Mesendoderm (in vitro differentiated cells): Measurements from ENCODE around the gene ARF4.

Source experiments
- DNase-seq: peaks from one replicate; pipeline ENCODE4 v3.0.0; 2013
- H2AK5ac ChIP-seq: 2 replicates; pipeline ENCODE4 v1.6.1; 2013; ENCODE audit warnings: low read length, inconsistent platforms
- H2BK120ac ChIP-seq: 2 replicates; pipeline ENCODE4 v1.6.1; 2013; ENCODE audit warnings: low read depth, mild to moderate bottlenecking, low read length, moderate library complexity, mixed read lengths
- H2BK15ac ChIP-seq: replicated peaks from 2 replicates; pipeline ENCODE4 v1.6.1; 2013; ENCODE audit warnings: low read depth, mild to moderate bottlenecking, moderate library complexity
- H2BK5ac ChIP-seq: 2 replicates; pipeline ENCODE4 v1.6.1; 2013; ENCODE audit warnings: low read length, inconsistent platforms
- H3K18ac ChIP-seq: 2 replicates; pipeline ENCODE4 v1.6.1; 2013; ENCODE audit warnings: mild to moderate bottlenecking, low read length, mixed read lengths
- H3K23ac ChIP-seq: one replicate; pipeline ENCODE4 v1.6.1; 2013; ENCODE audit warnings: low read length
- H3K27ac ChIP-seq: 2 replicates; pipeline ENCODE4 v1.5.1; 2013; ENCODE audit warnings: low read depth, mild to moderate bottlenecking, inconsistent platforms, low read length, moderate library complexity
- H3K27me3 ChIP-seq: 2 replicates; pipeline ENCODE4 v1.6.1; 2013; ENCODE audit warnings: low read length, control low read depth, mild to moderate bottlenecking, inconsistent platforms; ENCODE audit not compliant: insufficient read depth, poor library complexity
- H3K36me3 ChIP-seq: 2 replicates; pipeline ENCODE4 v1.6.1; 2013; ENCODE audit warnings: low read length, inconsistent platforms; ENCODE audit not compliant: control insufficient read depth, insufficient read depth
- H3K4ac ChIP-seq: one replicate; pipeline ENCODE4 v1.6.1; 2013; ENCODE audit warnings: low read depth, mild to moderate bottlenecking, low read length, moderate library complexity
- H3K4me1 ChIP-seq: 2 replicates; pipeline ENCODE4 v1.6.1; 2013; ENCODE audit warnings: low read depth, low read length, inconsistent platforms; ENCODE audit not compliant: control insufficient read depth
- H3K4me2 ChIP-seq: 2 replicates; pipeline ENCODE4 v1.6.1; 2013; ENCODE audit warnings: low read length
- H3K4me3 ChIP-seq: 2 replicates; pipeline ENCODE4 v1.5.1; 2013; ENCODE audit warnings: mild to moderate bottlenecking, low read length
- H3K56ac ChIP-seq: one replicate; pipeline ENCODE4 v1.6.1; 2013; ENCODE audit warnings: low read length
- H3K79me1 ChIP-seq: 2 replicates; pipeline ENCODE4 v1.6.1; 2013; ENCODE audit warnings: low read length, inconsistent platforms
- H3K79me2 ChIP-seq: 2 replicates; pipeline ENCODE4 v1.6.1; 2013; ENCODE audit warnings: mild to moderate bottlenecking, low read length; ENCODE audit not compliant: control insufficient read depth, insufficient read depth
- H3K9ac ChIP-seq: 2 replicates; pipeline ENCODE4 v1.6.1; 2013; ENCODE audit warnings: low read length, inconsistent platforms
- H4K5ac ChIP-seq: one replicate; pipeline ENCODE4 v1.6.1; 2013; ENCODE audit warnings: low read length
- H4K8ac ChIP-seq: one replicate; pipeline ENCODE4 v1.6.1; 2013; ENCODE audit warnings: low read depth, mild to moderate bottlenecking, control low read depth, low read length, moderate library complexity
- WGBS: extraction: QIAGEN DNeasy Blood & Tissue Kit; methylation state at CpG from one replicate; pipeline ENCODE4 v1.1.7; 2013; ENCODE audit warnings: low lambda C conversion rate, missing lambda C conversion rate; ENCODE audit not compliant: insufficient coverage; ENCODE audit errors: extremely low coverage; 5-methylcytosine and 5-hydroxymethylcytosine counted together

ARF4 gene

DNA sequence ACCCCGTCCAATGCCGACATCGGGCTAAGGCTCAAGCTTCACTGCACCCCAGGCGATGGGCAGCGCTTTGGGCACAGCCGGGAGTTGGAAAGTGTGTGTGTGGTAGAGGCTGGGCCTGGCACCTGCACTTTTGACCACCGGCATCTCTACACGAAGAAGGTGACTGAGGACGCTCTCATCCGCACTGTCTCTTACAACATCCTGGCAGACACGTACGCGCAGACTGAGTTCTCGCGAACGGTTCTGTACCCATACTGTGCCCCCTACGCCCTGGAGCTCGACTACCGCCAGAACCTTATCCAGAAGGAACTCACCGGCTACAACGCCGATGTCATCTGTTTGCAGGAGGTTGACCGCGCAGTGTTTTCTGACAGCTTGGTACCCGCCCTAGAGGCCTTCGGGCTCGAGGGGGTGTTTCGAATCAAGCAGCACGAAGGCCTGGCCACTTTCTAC, 40.0 kb downstream of the ARF4 start:
- H3K23ac ChIP-seq, result no peak overlapping the region
- no CpG with 5 or more reads among the region's 29 CpGs for WGBS
- H2AK5ac ChIP-seq, result no peak overlapping the region
- peaks cover 13% of the 10 kb centered on the region for H3K79me2 ChIP-seq
- no peak overlapping the region for H2BK5ac ChIP-seq
- H3K4me1 ChIP-seq, result no peaks in the 10 kb centered on the region
- peak overlapping the region; percentile 88 for H3K9ac ChIP-seq
- H3K27ac ChIP-seq, result no peak overlapping the region
- H3K79me1 ChIP-seq, result peaks cover 7% of the 10 kb centered on the region
- no peaks in the 10 kb centered on the region for H3K27me3 ChIP-seq
- peak overlapping the region; percentile 94 for H3K56ac ChIP-seq
- peak; percentile 47 for DNase-seq
- H3K4me3 ChIP-seq, result peak overlapping the region; percentile 83
- no peaks in the 10 kb centered on the region for H3K36me3 ChIP-seq
- no peak overlapping the region for H3K4ac ChIP-seq
- no peak overlapping the region for H3K18ac ChIP-seq
- H2BK120ac ChIP-seq, result no peak overlapping the region
- H4K5ac ChIP-seq, result no peak overlapping the region
- no peak overlapping the region for H2BK15ac ChIP-seq
- H4K8ac ChIP-seq, result no peak overlapping the region
- H3K4me2 ChIP-seq, result peak overlapping the region; percentile 100

DNA sequence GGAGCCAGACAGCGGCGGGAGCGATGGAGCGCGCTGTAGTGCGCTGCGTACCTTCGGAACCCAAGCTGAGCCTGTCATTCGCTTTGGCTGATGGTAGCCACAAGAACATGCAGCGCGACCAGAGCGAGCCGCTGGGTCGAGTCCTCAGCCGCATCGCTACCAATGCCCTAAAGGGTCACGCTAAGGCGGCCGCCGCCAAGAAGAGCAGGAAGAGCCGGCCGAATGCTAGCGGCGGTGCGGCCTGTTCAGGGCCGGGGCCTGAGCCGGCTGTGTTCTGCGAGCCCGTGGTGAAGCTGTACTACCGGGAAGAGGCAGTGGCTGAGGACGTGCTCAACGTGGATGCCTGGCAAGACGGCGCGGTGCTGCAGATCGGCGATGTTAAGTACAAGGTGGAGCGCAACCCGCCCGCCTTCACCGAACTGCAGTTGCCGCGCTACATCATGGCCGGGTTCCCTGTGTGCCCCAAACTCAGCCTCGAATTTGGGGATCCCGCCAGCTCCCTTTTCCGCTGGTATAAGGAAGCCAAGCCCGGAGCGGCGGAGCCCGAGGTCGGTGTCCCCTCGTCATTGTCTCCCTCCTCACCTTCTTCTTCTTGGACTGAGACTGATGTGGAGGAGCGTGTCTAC, 40.6 kb downstream of the ARF4 start:
- Histone ChIP-seq H3K23ac (peak overlapping the region; percentile 51), H3K56ac (peak overlapping the region; percentile 94), H2BK5ac (no peak overlapping the region), H3K4me1 (no peaks in the 10 kb centered on the region), H3K9ac (peak overlapping the region; percentile 88), H3K79me1 (peaks cover 7% of the 10 kb centered on the region), H2AK5ac (no peak overlapping the region), H4K5ac (no peak overlapping the region), H3K36me3 (no peaks in the 10 kb centered on the region), H3K4me2 (peak overlapping the region; percentile 100), H4K8ac (no peak overlapping the region), H3K27me3 (no peaks in the 10 kb centered on the region), H3K18ac (no peak overlapping the region), H3K27ac (peak overlapping the region; percentile 41), H3K79me2 (peaks cover 13% of the 10 kb centered on the region), H3K4ac (peak overlapping the region; percentile 74), H2BK120ac (no peak overlapping the region), H3K4me3 (peak overlapping the region; percentile 83), H2BK15ac (no peak overlapping the region)
- no peak for DNase-seq
- WGBS, result no CpG with 5 or more reads among the region's 54 CpGs

DNA sequence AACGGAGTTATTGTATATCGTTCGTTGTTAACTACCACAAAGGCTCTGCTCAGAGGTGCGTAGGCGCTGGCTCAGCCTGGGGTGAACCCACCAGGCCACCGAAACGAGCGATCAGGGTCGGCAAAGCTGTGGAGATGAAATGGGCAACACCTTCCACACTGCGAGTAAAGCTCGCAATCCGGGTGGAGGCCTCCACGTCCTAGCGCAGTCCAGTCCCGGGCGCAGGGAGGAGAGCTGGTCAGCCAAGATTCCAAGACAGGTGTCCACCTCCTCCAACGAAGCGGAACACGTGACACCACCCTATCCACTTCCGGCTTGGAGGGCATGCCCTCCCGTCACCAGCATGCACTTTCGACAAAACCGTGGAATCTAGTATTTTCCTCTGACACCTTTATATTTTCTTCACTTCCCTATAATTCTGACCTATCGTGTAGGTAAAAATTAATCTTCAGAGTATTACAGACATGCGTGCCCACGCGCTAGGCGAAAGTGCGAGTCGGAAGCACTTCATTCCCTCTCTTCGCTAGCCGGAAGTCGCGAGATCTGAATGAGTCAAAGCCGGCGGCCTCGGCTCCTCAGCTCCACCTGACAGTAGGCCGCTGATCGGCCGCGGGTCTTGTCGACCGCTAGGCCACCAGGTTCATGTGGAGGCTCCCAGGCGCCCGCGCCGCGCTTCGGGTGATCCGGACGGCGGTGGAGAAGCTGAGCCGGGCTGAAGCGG, 41.2 kb downstream of the ARF4 start, which contains the start of gene PDE12:
TSS of gene PDE12 (plus strand) at position 537 of the 721 bp plus-strand sequence. CDS start at position 643, 106 bp downstream.
- no peaks in the 10 kb centered on the region for H3K27me3 ChIP-seq
- no CpG with 5 or more reads among the region's 54 CpGs for WGBS
- H3K23ac ChIP-seq, result peak within 1 kb of the TSS; percentile 51
- H2BK5ac ChIP-seq, result no peak within 1 kb of the TSS
- no peak within 1 kb of the TSS for H4K5ac ChIP-seq
- H4K8ac ChIP-seq, result peak within 1 kb of the TSS; percentile 29
- H2BK120ac ChIP-seq, result no peak within 1 kb of the TSS
- H3K4me3 ChIP-seq, result peak within 1 kb of the TSS; percentile 83
- H3K27ac ChIP-seq, result peak within 1 kb of the TSS; percentile 41
- peak; percentile 96 for DNase-seq
- H2AK5ac ChIP-seq, result no peak within 1 kb of the TSS
- no peaks in the 10 kb centered on the region for H3K4me1 ChIP-seq
- peak within 1 kb of the TSS; percentile 100 for H3K4me2 ChIP-seq
- H2BK15ac ChIP-seq, result no peak within 1 kb of the TSS
- H3K9ac ChIP-seq, result peak within 1 kb of the TSS; percentile 88
- peaks cover 13% of the 10 kb centered on the region for H3K79me2 ChIP-seq
- peaks cover 7% of the 10 kb centered on the region for H3K79me1 ChIP-seq
- H3K4ac ChIP-seq, result peak within 1 kb of the TSS; percentile 74
- peak within 1 kb of the TSS; percentile 94 for H3K56ac ChIP-seq
- no peaks in the 10 kb centered on the region for H3K36me3 ChIP-seq
- no peak within 1 kb of the TSS for H3K18ac ChIP-seq

DNA sequence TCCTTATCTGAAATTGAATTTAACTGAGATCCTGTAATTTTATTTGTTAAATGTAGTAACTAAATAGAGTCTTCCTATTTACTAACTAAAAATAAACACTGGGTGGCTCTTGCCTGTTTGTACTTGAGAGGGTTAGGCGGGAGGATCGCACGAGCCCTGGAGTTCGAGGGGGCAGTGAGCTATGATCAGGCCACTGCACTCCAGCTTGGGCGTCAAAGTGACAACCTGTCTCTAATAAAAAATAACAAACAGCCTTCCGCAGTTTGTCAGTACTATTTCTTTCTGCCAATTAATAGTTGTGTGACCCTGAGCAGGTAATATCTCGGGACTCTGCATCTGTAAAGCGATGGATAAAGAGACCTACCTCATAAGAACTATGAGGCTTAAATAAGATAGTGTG, 41.8 kb downstream of the ARF4 start:
- H4K5ac ChIP-seq, result no peak overlapping the region
- peak overlapping the region; percentile 46 for H3K4me3 ChIP-seq
- no CpG with 5 or more reads among the region's 8 CpGs for WGBS
- H2BK15ac ChIP-seq, result no peak overlapping the region
- H2BK120ac ChIP-seq, result no peak overlapping the region
- H3K9ac ChIP-seq, result peak overlapping the region; percentile 63
- no peak for DNase-seq
- H3K79me1 ChIP-seq, result peaks cover 7% of the 10 kb centered on the region
- peak overlapping the region; percentile 29 for H4K8ac ChIP-seq
- H3K79me2 ChIP-seq, result peaks cover 13% of the 10 kb centered on the region
- H3K56ac ChIP-seq, result peak overlapping the region; percentile 94
- no peaks in the 10 kb centered on the region for H3K4me1 ChIP-seq
- no peak overlapping the region for H3K27ac ChIP-seq
- H3K36me3 ChIP-seq, result no peaks in the 10 kb centered on the region
- H3K4ac ChIP-seq, result no peak overlapping the region
- no peak overlapping the region for H2AK5ac ChIP-seq
- H3K23ac ChIP-seq, result no peak overlapping the region
- H3K4me2 ChIP-seq, result peak overlapping the region; percentile 59
- H3K18ac ChIP-seq, result no peak overlapping the region
- H3K27me3 ChIP-seq, result no peaks in the 10 kb centered on the region
- no peak overlapping the region for H2BK5ac ChIP-seq

DNA sequence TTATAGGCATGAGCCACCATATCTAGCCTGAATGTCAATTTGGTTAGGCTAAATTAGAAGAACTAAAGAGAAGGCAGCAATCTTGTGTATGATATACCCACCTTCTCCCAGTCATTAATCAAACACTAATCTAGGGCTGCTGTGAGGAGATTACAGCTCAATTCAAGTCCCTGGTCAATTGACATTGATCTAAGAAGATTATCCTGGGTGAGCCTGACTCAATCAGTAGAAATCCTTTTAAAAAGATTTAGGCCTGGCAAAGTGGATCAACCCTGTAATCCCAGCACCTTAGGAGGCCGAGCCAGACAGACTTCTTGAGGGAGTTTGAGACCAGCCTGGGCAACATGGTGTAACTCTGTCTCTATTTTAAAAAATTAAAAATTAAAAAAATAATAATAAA, 50.5 kb downstream of the ARF4 start:
- Histone ChIP-seq H3K56ac (no peak overlapping the region), H3K4me3 (no peak overlapping the region), H3K4me2 (no peak overlapping the region), H3K27me3 (no peaks in the 10 kb centered on the region), H2BK5ac (no peak overlapping the region), H3K36me3 (no peaks in the 10 kb centered on the region), H3K18ac (no peak overlapping the region), H3K4me1 (no peaks in the 10 kb centered on the region), H3K23ac (no peak overlapping the region), H3K9ac (no peak overlapping the region), H3K79me1 (no peaks in the 10 kb centered on the region), H2BK15ac (no peak overlapping the region), H3K79me2 (no peaks in the 10 kb centered on the region), H3K4ac (no peak overlapping the region), H2BK120ac (no peak overlapping the region), H4K8ac (no peak overlapping the region), H4K5ac (no peak overlapping the region), H2AK5ac (no peak overlapping the region), H3K27ac (no peak overlapping the region)
- peak; percentile 35 for DNase-seq
- no CpG with 5 or more reads among the region's 1 CpG for WGBS
